Erythroblast (primary cell): Measurements from ENCODE around the gene CTIF.

ENCODE experiments used
- GATA1 ChIP-seq: IDR thresholded peaks from 2 replicates; pipeline ENCODE4 v1.6.1; 2011; ENCODE audit warnings: low read depth, mild to moderate bottlenecking, control low read depth, low read length, moderate library complexity
- POLR2A ChIP-seq: IDR thresholded peaks from 2 replicates; pipeline ENCODE4 v1.6.1; 2011; ENCODE audit warnings: mild to moderate bottlenecking, low read length

- TF ChIP-seq POLR2A = no peak
- TF ChIP-seq GATA1 = no peak
These were observed 61.2 kb downstream of the CTIF start for GRCh38 chr18:48600046-48600445.
